ENCODE measurements around the gene TRNT1. TPM values are rescaled to one million over a fixed set of nuclear protein-coding genes. Genes with fewer than 3 reads are reported as not detected.

Gene TRNT1
- total RNA-seq, 1 experiment from 2014 or later = 39.7 TPM

DNA sequence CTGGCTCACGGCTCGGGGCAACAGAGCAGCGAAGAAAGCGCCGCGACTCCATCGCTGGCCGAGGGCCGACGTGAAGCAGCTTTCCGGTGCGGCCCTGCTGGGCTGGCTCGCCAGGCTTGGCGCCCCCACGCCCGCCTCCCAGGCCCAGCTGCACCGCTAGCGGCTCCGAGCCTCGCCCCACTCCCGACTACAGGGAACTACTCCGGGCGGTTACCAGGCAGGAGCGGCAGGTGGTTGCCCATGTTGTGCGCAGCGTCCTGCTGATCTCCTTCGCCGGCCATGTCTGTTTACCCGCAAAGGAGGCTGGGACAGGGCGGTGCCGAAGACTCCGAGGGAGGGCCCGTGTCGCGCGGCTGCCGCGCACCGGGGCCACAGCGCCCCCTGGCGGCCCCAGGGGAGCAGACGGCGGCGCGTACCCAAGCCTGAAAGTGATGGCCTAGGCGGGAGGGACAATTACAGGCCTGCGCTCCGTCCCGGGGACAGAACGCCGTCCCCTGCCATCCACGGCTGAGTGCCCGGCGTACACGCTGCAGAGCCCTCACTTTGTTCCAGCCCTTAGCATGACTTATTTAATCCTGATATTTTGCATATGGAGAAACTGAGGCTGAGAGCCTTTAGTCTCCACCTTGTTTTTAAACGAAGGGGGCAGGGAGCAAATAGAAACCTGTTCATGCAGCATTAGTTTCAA lies 52.8 kb downstream of the TRNT1 start, which contains the start of gene CRBN:
Gene CRBN (minus strand): TSS at position 285 of the 688 bp plus-strand sequence. CDS start 4 bp downstream, at position 281.
- Mint-ChIP-seq H3K9me3 (ENCODE audit: unreplicated experiment) (no peaks in the 10 kb centered on the region), H3K27me3 (ENCODE audit: insufficient read depth, unreplicated experiment) (no peaks in the 10 kb centered on the region), H3K4me3 (ENCODE audit: unreplicated experiment) (peak within 1 kb of the TSS; percentile 82), H3K4me1 (ENCODE audit: insufficient read depth, unreplicated experiment) (peaks cover 14% of the 10 kb centered on the region), H3K36me3 (ENCODE audit: insufficient read depth, unreplicated experiment) (peaks cover 20% of the 10 kb centered on the region), H3K27ac (ENCODE audit: low read depth, unreplicated experiment) (peak within 1 kb of the TSS; percentile 31)
- no TSS peak for BruUV-seq (replicated peaks)
- ChIA-PET CTCF (interaction anchor here (0.6 to 1.7 kb wide), 12 partner anchors 10 to 1127 kb away, joined by 3 to 8 read pairs (median 4); no protein-coding TSS in a partner anchor), POLR2A (interaction anchor here (0.7 to 1.0 kb wide), 5 partner anchors 9 to 1345 kb away, joined by 3 to 5 read pairs (median 3); partner anchors contain the start of gene TRNT1)
- DNase-seq (ENCODE audit: unreplicated experiment) = peak; percentile 85
- TF ChIP-seq CTCF (IDR thresholded peaks at IDR 0.05; ENCODE audit: unreplicated experiment) = peak; percentile 96
- intact Hi-C loops (cut with micrococcal nuclease) = loop anchor here (10.0 kb wide), 1 partner anchor 415 kb away; no protein-coding TSS in a partner anchor

DNA sequence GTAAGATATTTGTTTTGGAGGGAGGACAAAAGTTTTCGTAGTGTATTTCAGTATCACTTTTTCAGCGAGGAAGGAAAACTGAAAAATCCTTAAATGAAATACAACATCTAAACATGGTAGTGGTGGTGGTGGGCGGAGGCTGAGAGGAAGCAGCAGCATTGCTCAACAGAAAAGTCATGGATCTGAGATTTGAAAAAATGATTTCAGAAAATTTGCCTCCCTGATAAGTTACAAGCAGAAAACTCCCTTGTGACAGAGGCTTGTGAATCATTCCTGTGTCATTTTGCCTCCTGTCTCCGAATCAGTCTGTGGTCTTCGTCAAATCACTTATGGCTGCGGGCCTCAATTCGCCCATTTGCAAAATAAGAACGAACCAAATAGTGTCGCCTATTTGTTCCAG lies 53.7 kb downstream of the TRNT1 start:
- no peak for TF ChIP-seq CTCF (IDR thresholded peaks at IDR 0.05; ENCODE audit: unreplicated experiment)
- H3K9me3 Mint-ChIP-seq (ENCODE audit: unreplicated experiment) = no peaks in the 10 kb centered on the region
- intact Hi-C loops (cut with micrococcal nuclease) = no loop called here
- BruUV-seq (replicated peaks) = no TSS peak
- POLR2A ChIA-PET = no interaction called here
- no peak overlapping the region for H3K4me3 Mint-ChIP-seq (ENCODE audit: unreplicated experiment)
- CTCF ChIA-PET = interaction anchor here (0.6 to 1.7 kb wide), 4 partner anchors 11 to 1338 kb away, joined by 3 to 6 read pairs (median 3); no protein-coding TSS in a partner anchor
- no peaks in the 10 kb centered on the region for H3K27me3 Mint-ChIP-seq (ENCODE audit: insufficient read depth, unreplicated experiment)
- H3K4me1 Mint-ChIP-seq (ENCODE audit: insufficient read depth, unreplicated experiment) = peaks cover 14% of the 10 kb centered on the region
- DNase-seq (ENCODE audit: unreplicated experiment) = no peak
- H3K27ac Mint-ChIP-seq (ENCODE audit: low read depth, unreplicated experiment) = no peak overlapping the region
- peaks cover 11% of the 10 kb centered on the region for H3K36me3 Mint-ChIP-seq (ENCODE audit: insufficient read depth, unreplicated experiment)

DNA sequence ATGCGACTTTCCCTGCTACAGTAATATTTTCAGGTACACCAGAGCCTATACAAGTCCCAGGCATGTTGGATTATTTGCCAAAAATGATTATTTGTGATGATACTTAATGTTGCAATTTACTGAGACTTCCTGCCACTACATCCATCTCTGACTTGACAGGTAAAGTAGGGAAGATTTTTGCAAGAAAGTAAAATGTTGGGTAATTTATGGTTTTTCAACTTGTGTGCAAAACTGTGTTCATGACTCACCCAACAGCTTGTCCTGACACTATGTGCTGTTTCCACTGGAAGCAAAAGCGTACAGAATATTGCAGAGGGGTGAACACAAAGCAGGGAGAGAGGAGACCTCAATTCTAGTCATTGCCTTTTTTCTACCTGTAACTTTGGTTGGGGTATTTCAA lies 58.1 kb downstream of the TRNT1 start:
- Mint-ChIP-seq H3K27me3 (ENCODE audit: insufficient read depth, unreplicated experiment) (peaks cover 8% of the 10 kb centered on the region), H3K9me3 (ENCODE audit: unreplicated experiment) (no peaks in the 10 kb centered on the region), H3K4me3 (ENCODE audit: unreplicated experiment) (no peak overlapping the region), H3K4me1 (ENCODE audit: insufficient read depth, unreplicated experiment) (no peaks in the 10 kb centered on the region), H3K36me3 (ENCODE audit: insufficient read depth, unreplicated experiment) (no peaks in the 10 kb centered on the region), H3K27ac (ENCODE audit: low read depth, unreplicated experiment) (no peak overlapping the region)
- peak; percentile 20 for DNase-seq (ENCODE audit: unreplicated experiment)
- ChIA-PET CTCF (interaction anchor here (0.6 to 1.1 kb wide), 4 partner anchors 10 to 1090 kb away, joined by 3 to 6 read pairs (median 4); no protein-coding TSS in a partner anchor), POLR2A (no interaction called here)
- no TSS peak for BruUV-seq (replicated peaks)
- intact Hi-C loops (cut with micrococcal nuclease) = no loop called here
- no peak for TF ChIP-seq CTCF (IDR thresholded peaks at IDR 0.05; ENCODE audit: unreplicated experiment)

GRCh38 chr3:3189102-3189727 lies 62.5 kb downstream of the TRNT1 start:
- Mint-ChIP-seq H3K27me3 (ENCODE audit: insufficient read depth, unreplicated experiment) (peaks cover 51% of the 10 kb centered on the region), H3K36me3 (ENCODE audit: insufficient read depth, unreplicated experiment) (no peaks in the 10 kb centered on the region), H3K4me3 (ENCODE audit: unreplicated experiment) (no peak overlapping the region), H3K27ac (ENCODE audit: low read depth, unreplicated experiment) (no peak overlapping the region), H3K4me1 (ENCODE audit: insufficient read depth, unreplicated experiment) (no peaks in the 10 kb centered on the region), H3K9me3 (ENCODE audit: unreplicated experiment) (no peaks in the 10 kb centered on the region)
- intact Hi-C loops (cut with micrococcal nuclease) = no loop called here
- CTCF ChIA-PET = interaction anchor here (0.6 to 4.6 kb wide), 4 partner anchors 11 to 1083 kb away, joined by 3 to 30 read pairs (median 4); no protein-coding TSS in a partner anchor
- no TSS peak for BruUV-seq (replicated peaks)
- POLR2A ChIA-PET = interaction anchor here (0.6 kb wide), 1 partner anchor 19 kb away, joined by 3 read pairs; no protein-coding TSS in a partner anchor
- DNase-seq (ENCODE audit: unreplicated experiment) = no peak
- no peak for TF ChIP-seq CTCF (IDR thresholded peaks at IDR 0.05; ENCODE audit: unreplicated experiment)

Measured in MCF 10A (cell line).